ENCODE results near the gene ANKRD6.

The ANKRD6 gene

GRCh38 chr6:89414215-89414614 lies 18.7 kb upstream of the ANKRD6 start:
- DNase-seq = no peak

GRCh38 chr6:89415185-89415584 lies 17.8 kb upstream of the ANKRD6 start:
- DNase-seq = no peak

- DNase-seq = no peak
Observed at GRCh38 chr6:89416796-89417195, 16.2 kb upstream of the ANKRD6 start.

GRCh38 chr6:89430201-89430962 lies 2.6 kb upstream of the ANKRD6 start:
- peak; percentile 54 for DNase-seq

GRCh38 chr6:89433252-89434149 lies 549 bp downstream of the ANKRD6 start:
- no peak for DNase-seq

GRCh38 chr6:89434150-89434499 lies 1.2 kb downstream of the ANKRD6 start:
- no peak for DNase-seq

- no peak for DNase-seq
Observed at GRCh38 chr6:89434954-89435353, 2.0 kb downstream of the ANKRD6 start.

GRCh38 chr6:89436226-89436625 lies 3.3 kb downstream of the ANKRD6 start:
- DNase-seq = no peak

GRCh38 chr6:89438248-89438647 lies 5.3 kb downstream of the ANKRD6 start:
- DNase-seq = no peak

GRCh38 chr6:89439014-89439413 lies 6.1 kb downstream of the ANKRD6 start:
- no peak for DNase-seq

- DNase-seq = no peak
Observed at GRCh38 chr6:89440200-89440599, 7.2 kb downstream of the ANKRD6 start.

- no peak for DNase-seq
Observed at GRCh38 chr6:89443658-89444057, 10.7 kb downstream of the ANKRD6 start.

- no peak for DNase-seq
Observed at GRCh38 chr6:89449193-89449592, 16.2 kb downstream of the ANKRD6 start.

- DNase-seq = no peak
Observed at GRCh38 chr6:89452281-89452680, 19.3 kb downstream of the ANKRD6 start.

- DNase-seq = no peak
Observed at GRCh38 chr6:89454300-89454699, 21.3 kb downstream of the ANKRD6 start.

GRCh38 chr6:89458704-89459103 lies 25.8 kb downstream of the ANKRD6 start:
- DNase-seq = no peak

GRCh38 chr6:89459501-89459900 lies 26.5 kb downstream of the ANKRD6 start:
- no peak for DNase-seq

GRCh38 chr6:89460713-89461112 lies 27.8 kb downstream of the ANKRD6 start:
- no peak for DNase-seq

GRCh38 chr6:89462503-89462902 lies 29.6 kb downstream of the ANKRD6 start:
- DNase-seq = no peak

GRCh38 chr6:89464295-89464694 lies 31.3 kb downstream of the ANKRD6 start:
- DNase-seq = no peak

- DNase-seq = no peak
Observed at GRCh38 chr6:89467437-89467836, 34.5 kb downstream of the ANKRD6 start.

GRCh38 chr6:89468998-89469397 lies 36.0 kb downstream of the ANKRD6 start:
- DNase-seq = no peak

- no peak for DNase-seq
Observed at GRCh38 chr6:89471287-89471867, 38.4 kb downstream of the ANKRD6 start.

- no peak for DNase-seq
Observed at GRCh38 chr6:89475101-89475500, 42.1 kb downstream of the ANKRD6 start.
